ENCODE measurements around the gene CRYGN.

DNA sequence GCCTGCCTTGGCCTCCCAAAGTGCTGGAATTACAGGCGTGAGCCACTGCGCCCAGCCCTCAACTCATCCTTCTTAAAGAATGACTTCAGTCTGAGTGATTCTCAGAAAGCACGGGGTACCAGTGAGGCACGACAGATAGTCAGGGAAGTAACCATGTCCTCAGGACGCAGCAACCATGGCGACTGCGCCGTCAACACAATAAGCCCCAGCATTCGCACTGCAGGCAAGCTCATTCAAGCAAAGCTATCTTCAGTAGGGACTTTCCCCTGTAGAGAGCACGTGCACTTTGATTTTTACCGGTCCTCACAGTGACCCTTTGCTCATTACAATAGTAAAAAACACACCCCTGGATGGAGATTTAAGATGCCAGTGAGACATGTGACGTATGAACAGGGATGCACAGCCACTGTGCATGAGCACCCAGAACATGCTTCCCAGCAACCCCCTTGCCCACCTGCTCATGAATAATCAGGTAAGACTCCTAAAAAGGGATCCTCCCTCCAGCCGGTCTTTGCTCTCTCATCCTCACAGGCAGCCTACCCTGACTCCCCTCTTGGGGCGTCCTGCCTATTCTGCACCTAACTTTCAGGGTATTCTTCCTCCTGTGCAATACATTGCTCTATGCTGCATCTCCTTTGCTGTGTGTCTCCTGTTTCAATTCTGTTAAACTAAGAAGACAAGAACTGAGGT is 39.2 kb downstream of the CRYGN start:
- TF ChIP-seq POLR2A (IDR thresholded peaks at IDR 0.05), result no peak
- TF ChIP-seq, protein P1, sequence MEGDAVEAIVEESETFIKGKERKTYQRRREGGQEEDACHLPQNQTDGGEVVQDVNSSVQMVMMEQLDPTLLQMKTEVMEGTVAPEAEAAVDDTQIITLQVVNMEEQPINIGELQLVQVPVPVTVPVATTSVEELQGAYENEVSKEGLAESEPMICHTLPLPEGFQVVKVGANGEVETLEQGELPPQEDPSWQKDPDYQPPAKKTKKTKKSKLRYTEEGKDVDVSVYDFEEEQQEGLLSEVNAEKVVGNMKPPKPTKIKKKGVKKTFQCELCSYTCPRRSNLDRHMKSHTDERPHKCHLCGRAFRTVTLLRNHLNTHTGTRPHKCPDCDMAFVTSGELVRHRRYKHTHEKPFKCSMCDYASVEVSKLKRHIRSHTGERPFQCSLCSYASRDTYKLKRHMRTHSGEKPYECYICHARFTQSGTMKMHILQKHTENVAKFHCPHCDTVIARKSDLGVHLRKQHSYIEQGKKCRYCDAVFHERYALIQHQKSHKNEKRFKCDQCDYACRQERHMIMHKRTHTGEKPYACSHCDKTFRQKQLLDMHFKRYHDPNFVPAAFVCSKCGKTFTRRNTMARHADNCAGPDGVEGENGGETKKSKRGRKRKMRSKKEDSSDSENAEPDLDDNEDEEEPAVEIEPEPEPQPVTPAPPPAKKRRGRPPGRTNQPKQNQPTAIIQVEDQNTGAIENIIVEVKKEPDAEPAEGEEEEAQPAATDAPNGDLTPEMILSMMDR (IDR thresholded peaks at IDR 0.05), result no peak

Data from uterus (tissue), 2 donors.